ENCODE results near the gene EMSY. TPM values are rescaled to one million over a fixed set of nuclear protein-coding genes. Genes with fewer than 3 reads are reported as not detected.
A peak's percentile ranks its signal among the peaks of the same experiment; 100 is the strongest.

Gene EMSY
- polyA plus RNA-seq, 1 donor = 16.3 TPM

DNA sequence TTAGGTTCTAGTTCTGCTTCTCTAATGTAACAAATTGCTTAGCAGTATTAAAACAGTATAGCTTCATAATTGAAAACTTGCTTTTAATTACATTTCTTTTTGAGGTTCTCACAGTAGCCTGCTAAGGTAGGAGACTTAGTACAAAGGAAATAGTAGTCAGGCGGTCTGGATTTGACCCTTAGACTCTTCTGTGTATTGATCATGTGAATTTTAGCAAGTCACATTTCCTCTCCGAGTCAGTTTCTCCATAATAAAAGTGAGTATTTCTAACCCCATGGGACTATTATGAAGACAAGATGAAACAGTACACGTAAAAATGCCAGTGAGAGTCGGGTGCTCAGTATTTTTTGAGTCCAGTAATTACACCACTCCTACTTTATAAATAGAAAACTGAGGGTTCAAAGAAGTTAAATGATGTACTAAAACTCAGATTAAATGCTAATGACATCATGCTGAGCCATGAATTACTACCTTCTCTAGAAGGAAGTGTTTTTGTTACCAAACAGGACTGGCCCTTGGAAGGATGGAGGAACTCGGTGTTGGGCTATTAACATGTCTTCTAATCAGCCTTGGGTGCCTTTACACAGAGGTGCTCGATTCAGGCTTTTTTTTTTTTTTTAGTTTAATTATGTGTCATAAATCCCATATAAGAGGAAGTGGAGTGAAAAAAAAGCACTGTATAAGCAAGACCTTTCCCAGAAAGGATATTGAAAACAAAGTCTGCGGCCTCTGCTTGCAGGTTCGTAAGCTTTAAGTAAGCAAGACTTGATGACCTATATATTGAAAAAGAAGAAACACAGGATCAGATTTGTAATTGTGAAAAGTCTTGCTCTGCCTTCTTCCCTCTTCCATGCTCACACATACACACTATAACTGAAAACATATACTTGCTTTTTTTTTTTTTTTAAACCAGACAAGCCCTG is 109.0 kb downstream of the EMSY start:
- WGBS (ENCODE audit: insufficient coverage, low lambda C conversion rate) = no CpG with 5 or more reads among the region's 8 CpGs
- DNase-seq = peak; percentile 6 to 59
- H3K27ac ChIP-seq (ENCODE audit: low read length) = peak overlapping the region; percentile 66
- H3K4me3 ChIP-seq (ENCODE audit: low read length) = no peak overlapping the region
- no peaks in the 10 kb centered on the region for H3K9me3 ChIP-seq (ENCODE audit: control insufficient read depth, low read depth, low read length)
- peaks cover 3% of the 10 kb centered on the region for H3K4me1 ChIP-seq (ENCODE audit: control insufficient read depth, insufficient read depth, low read length)
- peaks cover 3% of the 10 kb centered on the region for H3K36me3 ChIP-seq (ENCODE audit: control insufficient read depth, insufficient read depth, low read length)
- no peaks in the 10 kb centered on the region for H3K27me3 ChIP-seq (ENCODE audit: control insufficient read depth, insufficient read depth, low read length)

GRCh38 chr11:76554767-76555166 is 109.9 kb downstream of the EMSY start:
- no peak overlapping the region for H3K27ac ChIP-seq (ENCODE audit: low read length)
- no peak for DNase-seq
- H3K9me3 ChIP-seq (ENCODE audit: control insufficient read depth, low read depth, low read length) = no peaks in the 10 kb centered on the region
- no peak overlapping the region for H3K4me3 ChIP-seq (ENCODE audit: low read length)
- 100% methylated on average over 1 of the region's 6 CpGs for WGBS (ENCODE audit: insufficient coverage, low lambda C conversion rate)
- H3K4me1 ChIP-seq (ENCODE audit: control insufficient read depth, insufficient read depth, low read length) = peaks cover 3% of the 10 kb centered on the region
- no peaks in the 10 kb centered on the region for H3K27me3 ChIP-seq (ENCODE audit: control insufficient read depth, insufficient read depth, low read length)
- peaks cover 3% of the 10 kb centered on the region for H3K36me3 ChIP-seq (ENCODE audit: control insufficient read depth, insufficient read depth, low read length)

GRCh38 chr11:76557466-76557865 is 112.6 kb downstream of the EMSY start:
- DNase-seq = no peak
- Histone ChIP-seq H3K36me3 (ENCODE audit: control insufficient read depth, insufficient read depth, low read length) (no peaks in the 10 kb centered on the region), H3K27ac (ENCODE audit: low read length) (no peak overlapping the region), H3K9me3 (ENCODE audit: control insufficient read depth, low read depth, low read length) (no peaks in the 10 kb centered on the region), H3K27me3 (ENCODE audit: control insufficient read depth, insufficient read depth, low read length) (no peaks in the 10 kb centered on the region), H3K4me1 (ENCODE audit: control insufficient read depth, insufficient read depth, low read length) (peaks cover 3% of the 10 kb centered on the region), H3K4me3 (ENCODE audit: low read length) (no peak overlapping the region)
- 100% methylated on average over 1 of the region's 3 CpGs for WGBS (ENCODE audit: insufficient coverage, low lambda C conversion rate)

- Histone ChIP-seq H3K4me3 (ENCODE audit: low read length) (no peak overlapping the region), H3K4me1 (ENCODE audit: control insufficient read depth, insufficient read depth, low read length) (peaks cover 3% of the 10 kb centered on the region), H3K9me3 (ENCODE audit: control insufficient read depth, low read depth, low read length) (no peaks in the 10 kb centered on the region), H3K27me3 (ENCODE audit: control insufficient read depth, insufficient read depth, low read length) (no peaks in the 10 kb centered on the region), H3K36me3 (ENCODE audit: control insufficient read depth, insufficient read depth, low read length) (no peaks in the 10 kb centered on the region), H3K27ac (ENCODE audit: low read length) (no peak overlapping the region)
- WGBS (ENCODE audit: insufficient coverage, low lambda C conversion rate) = 100% methylated on average over 1 of the region's 1 CpG
- no peak for DNase-seq
Observed at GRCh38 chr11:76558473-76558872, 113.7 kb downstream of the EMSY start.

GRCh38 chr11:76558891-76559290 is 114.1 kb downstream of the EMSY start:
- Histone ChIP-seq H3K4me1 (ENCODE audit: control insufficient read depth, insufficient read depth, low read length) (peaks cover under 1% of the 10 kb centered on the region), H3K4me3 (ENCODE audit: low read length) (no peak overlapping the region), H3K27ac (ENCODE audit: low read length) (no peak overlapping the region), H3K27me3 (ENCODE audit: control insufficient read depth, insufficient read depth, low read length) (no peaks in the 10 kb centered on the region), H3K36me3 (ENCODE audit: control insufficient read depth, insufficient read depth, low read length) (no peaks in the 10 kb centered on the region), H3K9me3 (ENCODE audit: control insufficient read depth, low read depth, low read length) (no peaks in the 10 kb centered on the region)
- DNase-seq = no peak
- WGBS (ENCODE audit: insufficient coverage, low lambda C conversion rate) = 100% methylated on average over 1 of the region's 1 CpG

DNA sequence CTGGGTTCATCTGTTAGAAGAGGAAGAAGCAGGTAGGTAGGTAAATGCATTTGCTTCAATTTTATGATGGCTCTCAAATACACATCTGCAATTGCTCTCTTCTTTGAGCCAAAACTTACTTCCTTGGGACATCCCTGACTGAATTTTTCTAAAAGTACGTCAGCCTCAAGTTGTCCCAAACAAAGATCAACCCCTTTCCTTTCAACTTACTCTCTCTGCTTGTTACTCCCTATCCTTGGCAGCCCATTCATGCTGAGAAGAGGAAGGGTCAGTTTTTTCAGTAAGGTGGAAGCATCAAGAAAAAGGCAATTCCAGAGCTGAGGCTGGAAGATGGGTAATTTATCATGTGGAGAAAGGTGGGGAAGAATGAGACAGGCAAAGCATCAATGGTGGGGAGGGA is 114.5 kb downstream of the EMSY start:
- Histone ChIP-seq H3K4me3 (ENCODE audit: low read length) (no peak overlapping the region), H3K27me3 (ENCODE audit: control insufficient read depth, insufficient read depth, low read length) (no peaks in the 10 kb centered on the region), H3K4me1 (ENCODE audit: control insufficient read depth, insufficient read depth, low read length) (no peaks in the 10 kb centered on the region), H3K9me3 (ENCODE audit: control insufficient read depth, low read depth, low read length) (no peaks in the 10 kb centered on the region), H3K27ac (ENCODE audit: low read length) (no peak overlapping the region), H3K36me3 (ENCODE audit: control insufficient read depth, insufficient read depth, low read length) (no peaks in the 10 kb centered on the region)
- WGBS (ENCODE audit: insufficient coverage, low lambda C conversion rate) = no CpG with 5 or more reads among the region's 1 CpG
- no peak for DNase-seq

GRCh38 chr11:76560219-76560618 is 115.4 kb downstream of the EMSY start:
- WGBS (ENCODE audit: insufficient coverage, low lambda C conversion rate) = 90% methylated on average over 3 of the region's 5 CpGs
- H3K4me1 ChIP-seq (ENCODE audit: control insufficient read depth, insufficient read depth, low read length) = no peaks in the 10 kb centered on the region
- no peaks in the 10 kb centered on the region for H3K36me3 ChIP-seq (ENCODE audit: control insufficient read depth, insufficient read depth, low read length)
- no peak overlapping the region for H3K27ac ChIP-seq (ENCODE audit: low read length)
- H3K4me3 ChIP-seq (ENCODE audit: low read length) = no peak overlapping the region
- no peaks in the 10 kb centered on the region for H3K9me3 ChIP-seq (ENCODE audit: control insufficient read depth, low read depth, low read length)
- H3K27me3 ChIP-seq (ENCODE audit: control insufficient read depth, insufficient read depth, low read length) = no peaks in the 10 kb centered on the region
- DNase-seq = no peak

GRCh38 chr11:76561245-76561644 is 116.4 kb downstream of the EMSY start:
- no CpG with 5 or more reads among the region's 8 CpGs for WGBS (ENCODE audit: insufficient coverage, low lambda C conversion rate)
- DNase-seq = no peak
- Histone ChIP-seq H3K36me3 (ENCODE audit: control insufficient read depth, insufficient read depth, low read length) (no peaks in the 10 kb centered on the region), H3K27me3 (ENCODE audit: control insufficient read depth, insufficient read depth, low read length) (no peaks in the 10 kb centered on the region), H3K27ac (ENCODE audit: low read length) (no peak overlapping the region), H3K9me3 (ENCODE audit: control insufficient read depth, low read depth, low read length) (no peaks in the 10 kb centered on the region), H3K4me1 (ENCODE audit: control insufficient read depth, insufficient read depth, low read length) (no peaks in the 10 kb centered on the region), H3K4me3 (ENCODE audit: low read length) (no peak overlapping the region)

DNA sequence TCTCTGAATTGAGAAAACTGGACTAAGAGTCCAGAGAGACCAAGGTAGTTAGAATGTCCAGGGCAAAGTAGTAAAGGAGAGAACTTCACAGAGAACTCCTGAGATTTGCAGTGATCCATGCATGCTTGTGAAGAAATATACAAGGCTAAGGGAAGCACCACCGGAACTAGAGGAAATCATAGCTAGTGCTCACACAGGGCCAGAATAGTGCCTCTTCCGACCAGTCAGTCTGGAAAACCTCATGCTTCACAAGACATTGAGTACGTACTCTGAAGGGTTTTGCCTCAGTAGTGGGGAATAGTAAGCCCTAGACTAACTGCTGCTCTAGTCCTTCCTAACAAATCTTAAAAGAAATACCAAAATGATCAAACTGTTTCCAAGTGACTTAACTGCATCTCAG is 117.7 kb downstream of the EMSY start:
- no CpG with 5 or more reads among the region's 3 CpGs for WGBS (ENCODE audit: insufficient coverage, low lambda C conversion rate)
- H3K4me1 ChIP-seq (ENCODE audit: control insufficient read depth, insufficient read depth, low read length) = no peaks in the 10 kb centered on the region
- no peaks in the 10 kb centered on the region for H3K36me3 ChIP-seq (ENCODE audit: control insufficient read depth, insufficient read depth, low read length)
- H3K27ac ChIP-seq (ENCODE audit: low read length) = no peak overlapping the region
- no peaks in the 10 kb centered on the region for H3K9me3 ChIP-seq (ENCODE audit: control insufficient read depth, low read depth, low read length)
- H3K4me3 ChIP-seq (ENCODE audit: low read length) = no peak overlapping the region
- no peaks in the 10 kb centered on the region for H3K27me3 ChIP-seq (ENCODE audit: control insufficient read depth, insufficient read depth, low read length)
- DNase-seq = no peak

- no peaks in the 10 kb centered on the region for H3K4me1 ChIP-seq (ENCODE audit: control insufficient read depth, insufficient read depth, low read length)
- H3K9me3 ChIP-seq (ENCODE audit: control insufficient read depth, low read depth, low read length) = no peaks in the 10 kb centered on the region
- no peak overlapping the region for H3K4me3 ChIP-seq (ENCODE audit: low read length)
- no CpG with 5 or more reads among the region's 3 CpGs for WGBS (ENCODE audit: insufficient coverage, low lambda C conversion rate)
- no peak for DNase-seq
- no peaks in the 10 kb centered on the region for H3K36me3 ChIP-seq (ENCODE audit: control insufficient read depth, insufficient read depth, low read length)
- no peaks in the 10 kb centered on the region for H3K27me3 ChIP-seq (ENCODE audit: control insufficient read depth, insufficient read depth, low read length)
- no peak overlapping the region for H3K27ac ChIP-seq (ENCODE audit: low read length)
Observed at GRCh38 chr11:76564364-76564763, 119.5 kb downstream of the EMSY start.

DNA sequence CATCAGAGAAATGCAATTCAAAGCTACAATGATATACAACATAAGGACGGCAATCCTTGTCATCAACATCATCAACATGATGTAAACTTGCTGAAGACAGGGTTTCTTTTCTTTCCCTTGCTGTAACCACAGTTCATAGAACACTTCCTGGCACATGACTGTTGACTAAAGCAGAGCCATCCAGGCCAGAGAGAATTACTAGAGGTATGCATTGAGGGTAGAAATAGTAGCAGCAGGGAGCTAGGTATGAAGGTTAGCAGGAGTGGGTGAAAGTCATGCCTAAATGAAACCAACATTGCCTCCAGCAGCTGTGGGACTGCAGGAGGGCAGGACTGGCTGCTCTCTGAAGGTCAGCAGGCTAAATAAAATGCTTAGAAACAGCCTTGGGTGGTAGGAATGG is 122.0 kb downstream of the EMSY start:
- WGBS (ENCODE audit: insufficient coverage, low lambda C conversion rate) = no CpG with 5 or more reads among the region's 1 CpG
- no peak for DNase-seq
- no peaks in the 10 kb centered on the region for H3K9me3 ChIP-seq (ENCODE audit: control insufficient read depth, low read depth, low read length)

More for the DNA sequence above, 122.0 kb downstream of the EMSY start:
- Histone ChIP-seq H3K4me1 (ENCODE audit: control insufficient read depth, insufficient read depth, low read length) (no peaks in the 10 kb centered on the region), H3K27me3 (ENCODE audit: control insufficient read depth, insufficient read depth, low read length) (no peaks in the 10 kb centered on the region), H3K4me3 (ENCODE audit: low read length) (no peak overlapping the region), H3K27ac (ENCODE audit: low read length) (no peak overlapping the region), H3K36me3 (ENCODE audit: control insufficient read depth, insufficient read depth, low read length) (no peaks in the 10 kb centered on the region)

All from large intestine (tissue), 3 donors.